ENCODE data around the gene ORC3. TPM values are rescaled to one million over a fixed set of nuclear protein-coding genes. Genes with fewer than 3 reads are reported as not detected.

Gene ORC3
- total RNA-seq, 3 donors from 2014 or later (not counting 1 experiment from before 2014, with no cell fraction given) = 13.1 to 13.4 (median 13.3) TPM

GRCh38 chr6:87541744-87542143, 48.2 kb upstream of the ORC3 start:
- Mint-ChIP-seq H3K36me3 (peaks cover 13% of the 10 kb centered on the region), H3K9me3 (no peaks in the 10 kb centered on the region), H3K27me3 (ENCODE audit: low read depth in 2 of 2) (no peaks in the 10 kb centered on the region), H3K27ac (no peak overlapping the region), H3K4me1 (no peaks in the 10 kb centered on the region), H3K4me3 (no peak overlapping the region)
- peaks cover 42% of the 10 kb centered on the region for H3K36me3 ChIP-seq (ENCODE audit: control insufficient read depth, insufficient read depth, low read length)
- intact Hi-C loops (cut with micrococcal nuclease) = no loop called here
- H3K9me3 ChIP-seq (ENCODE audit: control insufficient read depth, insufficient read depth, low read length) = peaks cover 3% of the 10 kb centered on the region
- H3K27ac ChIP-seq (ENCODE audit: low read length) = no peak overlapping the region
- no peaks in the 10 kb centered on the region for H3K27me3 ChIP-seq (ENCODE audit: control insufficient read depth, insufficient read depth, low read length)
- no peak for TF ChIP-seq CTCF (IDR thresholded peaks at IDR 0.05)
- no peak overlapping the region for H3K4me3 ChIP-seq (ENCODE audit: low read length)
- H3K4me1 ChIP-seq (ENCODE audit: control insufficient read depth, insufficient read depth, low read length) = no peaks in the 10 kb centered on the region
- 100% methylated on average over 1 of the region's 2 CpGs for WGBS (ENCODE audit: insufficient coverage)
- no peak for DNase-seq
- ATAC-seq = no peak

GRCh38 chr6:87543696-87544473, 46.0 kb upstream of the ORC3 start:
- Histone ChIP-seq H3K9me3 (ENCODE audit: control insufficient read depth, insufficient read depth, low read length) (peaks cover 3% of the 10 kb centered on the region), H3K4me3 (ENCODE audit: low read length) (no peak overlapping the region), H3K27me3 (ENCODE audit: control insufficient read depth, insufficient read depth, low read length) (no peaks in the 10 kb centered on the region), H3K27ac (ENCODE audit: low read length) (no peak overlapping the region), H3K36me3 (ENCODE audit: control insufficient read depth, insufficient read depth, low read length) (peaks cover 46% of the 10 kb centered on the region), H3K4me1 (ENCODE audit: control insufficient read depth, insufficient read depth, low read length) (no peaks in the 10 kb centered on the region)
- DNase-seq (no peak), ATAC-seq (no peak)
- Mint-ChIP-seq H3K9me3 (no peaks in the 10 kb centered on the region), H3K27ac (no peak overlapping the region), H3K36me3 (peaks cover 13% of the 10 kb centered on the region), H3K4me1 (no peaks in the 10 kb centered on the region), H3K4me3 (no peak overlapping the region), H3K27me3 (ENCODE audit: low read depth in 2 of 2) (no peaks in the 10 kb centered on the region)
- 99% methylated on average over 4 of the region's 4 CpGs for WGBS (ENCODE audit: insufficient coverage)
- intact Hi-C loops (cut with micrococcal nuclease) = no loop called here
- TF ChIP-seq CTCF (IDR thresholded peaks at IDR 0.05) = no peak

GRCh38 chr6:87544474-87544735, 45.5 kb upstream of the ORC3 start:
- peaks cover 9% of the 10 kb centered on the region for H3K36me3 Mint-ChIP-seq
- no peak overlapping the region for H3K4me3 Mint-ChIP-seq
- Histone ChIP-seq H3K4me3 (ENCODE audit: low read length) (no peak overlapping the region), H3K4me1 (ENCODE audit: control insufficient read depth, insufficient read depth, low read length) (no peaks in the 10 kb centered on the region), H3K9me3 (ENCODE audit: control insufficient read depth, insufficient read depth, low read length) (peaks cover 3% of the 10 kb centered on the region), H3K27me3 (ENCODE audit: control insufficient read depth, insufficient read depth, low read length) (no peaks in the 10 kb centered on the region), H3K36me3 (ENCODE audit: control insufficient read depth, insufficient read depth, low read length) (peaks cover 43% of the 10 kb centered on the region), H3K27ac (ENCODE audit: low read length) (no peak overlapping the region)
- no peak for TF ChIP-seq CTCF (IDR thresholded peaks at IDR 0.05)
- no peaks in the 10 kb centered on the region for H3K9me3 Mint-ChIP-seq
- no peak for DNase-seq
- intact Hi-C loops (cut with micrococcal nuclease) = no loop called here
- ATAC-seq = no peak
- no CpG with 5 or more reads among the region's 1 CpG for WGBS (ENCODE audit: insufficient coverage)
- H3K27me3 Mint-ChIP-seq (ENCODE audit: low read depth in 2 of 2) = no peaks in the 10 kb centered on the region
- no peaks in the 10 kb centered on the region for H3K4me1 Mint-ChIP-seq
- H3K27ac Mint-ChIP-seq = no peak overlapping the region

GRCh38 chr6:87551799-87552198, 38.1 kb upstream of the ORC3 start:
- Mint-ChIP-seq H3K27ac (peak overlapping the region; percentile 38 to 62), H3K27me3 (ENCODE audit: low read depth in 2 of 2) (no peaks in the 10 kb centered on the region), H3K36me3 (peaks cover 26% of the 10 kb centered on the region), H3K4me1 (peaks cover 6 to 13% of the 10 kb centered on the region in 2 donors), H3K4me3 (no peak overlapping the region), H3K9me3 (no peaks in the 10 kb centered on the region)
- no peaks in the 10 kb centered on the region for H3K27me3 ChIP-seq (ENCODE audit: control insufficient read depth, insufficient read depth, low read length)
- no peak for TF ChIP-seq CTCF (IDR thresholded peaks at IDR 0.05)
- no peaks in the 10 kb centered on the region for H3K9me3 ChIP-seq (ENCODE audit: control insufficient read depth, insufficient read depth, low read length)
- no peak overlapping the region for H3K27ac ChIP-seq (ENCODE audit: low read length)
- no peaks in the 10 kb centered on the region for H3K4me1 ChIP-seq (ENCODE audit: control insufficient read depth, insufficient read depth, low read length)
- 80% methylated on average over 1 of the region's 2 CpGs for WGBS (ENCODE audit: insufficient coverage)
- DNase-seq = no peak
- no peak for ATAC-seq
- peaks cover 43% of the 10 kb centered on the region for H3K36me3 ChIP-seq (ENCODE audit: control insufficient read depth, insufficient read depth, low read length)
- intact Hi-C loops (cut with micrococcal nuclease) = no loop called here
- H3K4me3 ChIP-seq (ENCODE audit: low read length) = no peak overlapping the region

Measured in natural killer cell (primary cell).